Measurements from ENCODE around the gene TBC1D2. TPM values are rescaled to one million over a fixed set of nuclear protein-coding genes. Genes with fewer than 3 reads are reported as not detected.

Gene TBC1D2
- total RNA-seq, 1 donor from 2014 or later: 24.3 TPM

- DNase-seq (ENCODE audit: low spot score): no peak
- no peaks in the 10 kb centered on the region for H3K27me3 Mint-ChIP-seq (ENCODE audit: low read depth)
- H3K36me3 Mint-ChIP-seq (ENCODE audit: low read depth): peaks cover 4% of the 10 kb centered on the region
- no peak overlapping the region for H3K27ac Mint-ChIP-seq (ENCODE audit: unreplicated experiment)
- no peak for TF ChIP-seq CTCF (IDR thresholded peaks at IDR 0.05)
- peaks cover 4% of the 10 kb centered on the region for H3K4me1 Mint-ChIP-seq (ENCODE audit: low read depth)
- H3K9me3 Mint-ChIP-seq (ENCODE audit: low read depth): no peaks in the 10 kb centered on the region
- H3K4me3 Mint-ChIP-seq (ENCODE audit: unreplicated experiment): no peak overlapping the region
Observed at GRCh38 chr9:98158071-98158831, 97.2 kb downstream of the TBC1D2 start.

DNA sequence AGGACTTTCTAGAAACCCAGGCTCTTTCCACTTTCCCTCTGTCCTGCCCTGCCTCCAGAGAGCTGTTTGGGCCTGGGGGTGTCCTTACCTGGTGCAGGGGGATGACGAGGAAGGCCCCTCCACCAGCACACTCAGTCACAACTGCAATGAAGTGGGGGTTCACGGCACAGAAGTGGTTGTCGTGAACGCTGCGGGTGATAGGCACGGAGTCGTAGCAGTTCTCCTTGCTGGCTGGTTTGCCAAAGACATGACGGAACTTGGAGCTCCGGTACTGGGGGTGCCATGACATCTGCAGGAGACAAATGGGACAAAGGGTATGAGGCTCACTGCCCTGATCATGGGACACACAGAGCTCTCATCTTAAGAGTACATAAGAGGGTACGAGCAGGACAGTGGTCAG lies 98.1 kb downstream of the TBC1D2 start:
- peaks cover 4% of the 10 kb centered on the region for H3K4me1 Mint-ChIP-seq (ENCODE audit: low read depth)

GRCh38 chr9:98154678-98155077 lies 100.8 kb downstream of the TBC1D2 start:
- no peak for TF ChIP-seq CTCF (IDR thresholded peaks at IDR 0.05)

More for the DNA sequence above, 98.1 kb downstream of the TBC1D2 start:
- H3K27me3 Mint-ChIP-seq (ENCODE audit: low read depth): no peaks in the 10 kb centered on the region
- no peak for TF ChIP-seq CTCF (IDR thresholded peaks at IDR 0.05)
- H3K9me3 Mint-ChIP-seq (ENCODE audit: low read depth): no peaks in the 10 kb centered on the region
- peaks cover 7% of the 10 kb centered on the region for H3K36me3 Mint-ChIP-seq (ENCODE audit: low read depth)
- no peak overlapping the region for H3K27ac Mint-ChIP-seq (ENCODE audit: unreplicated experiment)
- no peak for DNase-seq (ENCODE audit: low spot score)
- no peak overlapping the region for H3K4me3 Mint-ChIP-seq (ENCODE audit: unreplicated experiment)

DNA sequence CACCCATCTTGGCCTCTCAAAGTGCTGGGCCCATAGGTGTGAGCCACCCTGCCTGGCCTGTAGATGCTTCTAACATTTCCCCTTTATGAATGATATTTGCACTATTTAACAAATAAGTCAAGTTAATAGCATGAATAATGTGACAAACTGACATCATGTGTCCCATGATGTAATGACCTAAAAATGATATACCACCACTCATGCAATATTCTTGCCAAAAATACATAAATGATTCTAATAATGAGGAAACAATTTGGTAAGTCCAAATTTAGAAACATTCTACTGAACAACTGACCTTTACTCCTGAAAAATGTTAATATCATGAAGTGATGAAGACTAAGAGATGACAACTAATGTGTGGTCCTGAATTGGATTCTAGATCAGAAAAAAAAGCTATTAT lies 102.9 kb downstream of the TBC1D2 start:
- TF ChIP-seq CTCF (IDR thresholded peaks at IDR 0.05): no peak
- Mint-ChIP-seq H3K4me3 (ENCODE audit: unreplicated experiment) (no peak overlapping the region), H3K36me3 (ENCODE audit: low read depth) (peaks cover 11% of the 10 kb centered on the region), H3K4me1 (ENCODE audit: low read depth) (no peaks in the 10 kb centered on the region), H3K9me3 (ENCODE audit: low read depth) (no peaks in the 10 kb centered on the region), H3K27ac (ENCODE audit: unreplicated experiment) (no peak overlapping the region), H3K27me3 (ENCODE audit: low read depth) (no peaks in the 10 kb centered on the region)
- DNase-seq (ENCODE audit: low spot score): no peak

More at GRCh38 chr9:98154678-98155077, 100.8 kb downstream of the TBC1D2 start:
- no peak overlapping the region for H3K27ac Mint-ChIP-seq (ENCODE audit: unreplicated experiment)
- H3K4me1 Mint-ChIP-seq (ENCODE audit: low read depth): peaks cover 4% of the 10 kb centered on the region
- no peaks in the 10 kb centered on the region for H3K27me3 Mint-ChIP-seq (ENCODE audit: low read depth)
- peaks cover 11% of the 10 kb centered on the region for H3K36me3 Mint-ChIP-seq (ENCODE audit: low read depth)
- no peak overlapping the region for H3K4me3 Mint-ChIP-seq (ENCODE audit: unreplicated experiment)
- no peak for DNase-seq (ENCODE audit: low spot score)
- H3K9me3 Mint-ChIP-seq (ENCODE audit: low read depth): no peaks in the 10 kb centered on the region

DNA sequence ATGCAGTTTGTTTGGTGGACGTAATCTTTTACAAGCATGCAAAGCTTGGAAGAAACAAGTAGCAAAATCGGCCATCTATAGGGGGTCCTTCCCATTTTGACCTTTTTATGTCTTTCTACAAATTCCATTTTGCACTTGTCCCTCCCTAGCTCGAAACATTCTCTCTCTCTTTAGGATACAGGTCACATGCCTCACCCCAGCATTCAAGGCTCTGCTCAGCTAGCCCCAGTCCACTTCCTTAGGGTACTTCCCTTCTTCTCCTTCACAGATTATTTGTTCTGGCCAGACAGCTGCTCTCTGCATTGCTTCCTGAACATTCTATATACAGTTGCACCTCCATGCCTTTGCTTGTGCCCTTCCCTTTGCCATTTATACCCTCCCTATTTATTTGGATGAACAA lies 104.7 kb downstream of the TBC1D2 start:
- no peak for DNase-seq (ENCODE audit: low spot score)
- no peaks in the 10 kb centered on the region for H3K27me3 Mint-ChIP-seq (ENCODE audit: low read depth)
- H3K9me3 Mint-ChIP-seq (ENCODE audit: low read depth): no peaks in the 10 kb centered on the region
- H3K27ac Mint-ChIP-seq (ENCODE audit: unreplicated experiment): no peak overlapping the region
- peaks cover 6% of the 10 kb centered on the region for H3K36me3 Mint-ChIP-seq (ENCODE audit: low read depth)
- H3K4me1 Mint-ChIP-seq (ENCODE audit: low read depth): no peaks in the 10 kb centered on the region
- no peak overlapping the region for H3K4me3 Mint-ChIP-seq (ENCODE audit: unreplicated experiment)
- TF ChIP-seq CTCF (IDR thresholded peaks at IDR 0.05): no peak
